Liver (tissue), 9 donors: ENCODE measurements around the gene SLC8A1. TPM values are rescaled to one million over a fixed set of nuclear protein-coding genes. Genes with fewer than 3 reads are reported as not detected.

Experiments used
- DNase-seq: peaks from one replicate; pipeline ENCODE4 v3.0.0-alpha.2; 2017; ENCODE audit warnings: low spot score
- H3K27ac ChIP-seq, 2 donors: one replicate each; pipeline ENCODE4 v1.7.0; 2013; ENCODE audit warnings: inconsistent platforms in 2 of 2, low read length in 2 of 2, control low read depth in 1 of 2, low read depth in 1 of 2, mild to moderate bottlenecking in 1 of 2
- H3K27me3 ChIP-seq, 4 donors: one replicate each; pipeline versions ENCODE4 v1.6.1 to v1.7.0; 2013; ENCODE audit warnings: low read length in 3 of 4, inconsistent platforms in 1 of 4, mild to moderate bottlenecking in 1 of 4, moderate library complexity in 1 of 4; ENCODE audit not compliant: control insufficient read depth in 4 of 4, insufficient read depth in 4 of 4
- H3K36me3 ChIP-seq, 4 donors: one replicate each; pipeline versions ENCODE4 v1.6.1 to v1.7.0; 2013; ENCODE audit warnings: low read length in 3 of 4, mild to moderate bottlenecking in 3 of 4, low read depth in 1 of 4, moderate library complexity in 1 of 4; ENCODE audit not compliant: control insufficient read depth in 4 of 4, insufficient read depth in 3 of 4
- H3K4me1 ChIP-seq, 4 donors: one replicate each; pipeline versions ENCODE4 v1.6.1 to v1.7.0; 2013; ENCODE audit warnings: low read length in 3 of 4, mild to moderate bottlenecking in 3 of 4, moderate library complexity in 1 of 4; ENCODE audit not compliant: control insufficient read depth in 4 of 4, insufficient read depth in 4 of 4
- H3K4me3 ChIP-seq, 3 donors: one replicate each; pipeline versions ENCODE4 v1.6.1 to v1.7.0; 2013; ENCODE audit warnings: low read length in 3 of 3, control low read depth in 1 of 3, low read depth in 1 of 3, mild to moderate bottlenecking in 1 of 3
- H3K9ac ChIP-seq, 2 donors: one replicate each; pipeline ENCODE4 v1.7.0; 2013; ENCODE audit warnings: low read length in 2 of 2, mild to moderate bottlenecking in 2 of 2, moderate library complexity in 2 of 2, control low read depth in 1 of 2, low read depth in 1 of 2
- H3K9me3 ChIP-seq, 4 donors: one replicate each; pipeline versions ENCODE4 v1.6.1 to v1.7.0; 2013; ENCODE audit warnings: low read length in 3 of 4; ENCODE audit not compliant: control insufficient read depth in 4 of 4
- FOXA2 ChIP-seq: IDR thresholded peaks from 2 replicates; pipeline ENCODE4 v1.6.1; 2016; ENCODE audit warnings: antibody characterized with exemption
- GABPA ChIP-seq, 2 donors: IDR thresholded peaks in 1 of 2; conservative IDR thresholded peaks in 1 of 2; 2 replicates each; pipeline ENCODE4 v1.6.1; 2016; ENCODE audit warnings: antibody characterized with exemption in 2 of 2, mild to moderate bottlenecking in 1 of 2, moderate library complexity in 1 of 2
- HNF4A ChIP-seq, 2 donors: conservative IDR thresholded peaks; 2 replicates each; pipeline ENCODE4 v1.6.1; 2016; ENCODE audit warnings: antibody characterized with exemption in 2 of 2, mild to moderate bottlenecking in 2 of 2
- HNF4G ChIP-seq: IDR thresholded peaks from 2 replicates; pipeline ENCODE4 v1.6.1; 2016; ENCODE audit warnings: antibody characterized with exemption
- JUND ChIP-seq, 2 donors: IDR thresholded peaks; 2 replicates each; pipeline ENCODE4 v1.6.1; 2016; ENCODE audit warnings: antibody characterized with exemption in 2 of 2
- NR2F2 ChIP-seq: IDR thresholded peaks from 2 replicates; pipeline ENCODE4 v1.6.1; 2016; ENCODE audit warnings: antibody characterized with exemption
- RAD21 ChIP-seq, 2 donors: IDR thresholded peaks; 2 replicates each; pipeline ENCODE4 v1.6.1; 2016; ENCODE audit warnings: antibody characterized with exemption in 2 of 2, mild to moderate bottlenecking in 2 of 2
- RXRA ChIP-seq, 2 donors: IDR thresholded peaks; 2 replicates each; pipeline ENCODE4 v1.6.1; 2017 to 2018; ENCODE audit warnings: antibody characterized with exemption in 2 of 2, mild to moderate bottlenecking in 1 of 2
- SP1 ChIP-seq: IDR thresholded peaks from 2 replicates; pipeline ENCODE4 v1.6.1; 2018; ENCODE audit warnings: antibody characterized with exemption, mild to moderate bottlenecking
- TAF1 ChIP-seq: conservative IDR thresholded peaks from 2 replicates; pipeline ENCODE4 v1.6.1; 2016; ENCODE audit warnings: antibody characterized with exemption, mild to moderate bottlenecking
- YY1 ChIP-seq: IDR thresholded peaks from 2 replicates; pipeline ENCODE4 v1.6.1; 2016; ENCODE audit warnings: antibody characterized with exemption, mild to moderate bottlenecking
- WGBS: extraction: QIAGEN DNeasy Blood & Tissue Kit; methylation state at CpG from one replicate; pipeline ENCODE4 v1.1.7; 2013; 5-methylcytosine and 5-hydroxymethylcytosine counted together
- polyA plus RNA-seq, 2 donors: library from polyadenylated mRNA; stranded (reverse) in 1 of 2; unstranded in 1 of 2; fragments of 200-250 nt in 1 of 2; fragments of >200 nt in 1 of 2; fragmentation: Nextera tagmentation in 1 of 2; extraction: Ambion mirVana in 1 of 2; gene quantifications; one replicate each; pipeline versions ENCODE4 v1.2.1 to v1.2.3, GENCODE V29; 2013 to 2015
- total RNA-seq, 2 donors: library from RNA; depleted of rRNA; stranded (reverse); fragments of >200 nt; gene quantifications; one replicate each; pipeline ENCODE4 v1.2.3, GENCODE V29; 2014
- TF ChIP-seq, protein P1 (sequence below): IDR thresholded peaks from 2 replicates; pipeline ENCODE4 v1.6.1; 2016; ENCODE audit warnings: antibody characterized with exemption
- TF ChIP-seq, protein P2 (sequence below): IDR thresholded peaks from 2 replicates; pipeline ENCODE4 v1.6.1; 2016; ENCODE audit warnings: antibody characterized with exemption
- TF ChIP-seq, protein P3 (sequence below): IDR thresholded peaks from 2 replicates; pipeline ENCODE4 v1.6.1; 2016; ENCODE audit warnings: antibody characterized with exemption, mild to moderate bottlenecking
- TF ChIP-seq, protein P4 (sequence below): IDR thresholded peaks from 2 replicates; pipeline ENCODE4 v1.6.1; 2016; ENCODE audit warnings: antibody characterized with exemption
- TF ChIP-seq, protein P5 (sequence below): fragments of 150-350 bp; IDR thresholded peaks from 2 replicates; pipeline ENCODE4 v1.5.1; 2017; ENCODE audit warnings: improper control_type of control experiment, low read depth, low read length; ENCODE audit not compliant: missing input control
- donor health status: healthy.
- donor health status: healthy.
- donor health status: healthy.
- donor health status: healthy.
- donor health status: healthy.

The SLC8A1 gene
- total and polyA plus RNA-seq, 4 donors, result 1.2 to 18.5 (median 8.2) TPM

DNA sequence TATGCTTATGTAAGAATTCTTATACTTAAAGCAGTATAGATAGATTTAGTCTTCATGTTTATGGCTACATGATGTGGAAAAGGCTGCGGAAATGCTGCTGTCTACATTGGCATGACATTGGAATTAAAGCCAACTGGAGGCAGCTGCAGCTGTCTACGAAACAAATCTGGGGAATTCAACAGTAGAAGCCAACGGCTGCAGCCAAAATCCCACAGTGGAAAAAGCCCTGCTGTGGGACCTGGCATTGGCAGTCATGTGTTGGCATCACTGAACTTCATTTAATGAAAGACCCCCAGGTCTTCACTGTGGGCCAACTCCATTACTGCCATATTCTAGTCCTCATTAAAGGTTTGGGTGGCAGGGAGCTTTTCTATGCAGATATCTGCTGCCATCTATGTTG is 223.6 kb downstream of the SLC8A1 start:
- Histone ChIP-seq H3K9me3 (no peaks in the 10 kb centered on the region), H3K36me3 (no peaks in the 10 kb centered on the region), H3K4me1 (no peaks in the 10 kb centered on the region), H3K4me3 (no peak overlapping the region), H3K9ac (no peak overlapping the region), H3K27me3 (no peaks in the 10 kb centered on the region), H3K27ac (no peak overlapping the region)
- DNase-seq, result no peak
- TF ChIP-seq FOXA2, result no peak
- TF ChIP-seq GABPA (IDR thresholded peaks at IDR 0.05 in 1 of 2, conservative IDR thresholded peaks at IDR 0.05 in 1 of 2), result no peak
- TF ChIP-seq, protein P1, sequence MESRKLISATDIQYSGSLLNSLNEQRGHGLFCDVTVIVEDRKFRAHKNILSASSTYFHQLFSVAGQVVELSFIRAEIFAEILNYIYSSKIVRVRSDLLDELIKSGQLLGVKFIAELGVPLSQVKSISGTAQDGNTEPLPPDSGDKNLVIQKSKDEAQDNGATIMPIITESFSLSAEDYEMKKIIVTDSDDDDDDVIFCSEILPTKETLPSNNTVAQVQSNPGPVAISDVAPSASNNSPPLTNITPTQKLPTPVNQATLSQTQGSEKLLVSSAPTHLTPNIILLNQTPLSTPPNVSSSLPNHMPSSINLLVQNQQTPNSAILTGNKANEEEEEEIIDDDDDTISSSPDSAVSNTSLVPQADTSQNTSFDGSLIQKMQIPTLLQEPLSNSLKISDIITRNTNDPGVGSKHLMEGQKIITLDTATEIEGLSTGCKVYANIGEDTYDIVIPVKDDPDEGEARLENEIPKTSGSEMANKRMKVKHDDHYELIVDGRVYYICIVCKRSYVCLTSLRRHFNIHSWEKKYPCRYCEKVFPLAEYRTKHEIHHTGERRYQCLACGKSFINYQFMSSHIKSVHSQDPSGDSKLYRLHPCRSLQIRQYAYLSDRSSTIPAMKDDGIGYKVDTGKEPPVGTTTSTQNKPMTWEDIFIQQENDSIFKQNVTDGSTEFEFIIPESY, result no peak
- TF ChIP-seq, protein P2, sequence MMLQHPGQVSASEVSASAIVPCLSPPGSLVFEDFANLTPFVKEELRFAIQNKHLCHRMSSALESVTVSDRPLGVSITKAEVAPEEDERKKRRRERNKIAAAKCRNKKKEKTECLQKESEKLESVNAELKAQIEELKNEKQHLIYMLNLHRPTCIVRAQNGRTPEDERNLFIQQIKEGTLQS, result no peak
- no peak for TF ChIP-seq JUND (IDR thresholded peaks at IDR 0.05)
- TF ChIP-seq NR2F2, result no peak
- TF ChIP-seq, protein P3, sequence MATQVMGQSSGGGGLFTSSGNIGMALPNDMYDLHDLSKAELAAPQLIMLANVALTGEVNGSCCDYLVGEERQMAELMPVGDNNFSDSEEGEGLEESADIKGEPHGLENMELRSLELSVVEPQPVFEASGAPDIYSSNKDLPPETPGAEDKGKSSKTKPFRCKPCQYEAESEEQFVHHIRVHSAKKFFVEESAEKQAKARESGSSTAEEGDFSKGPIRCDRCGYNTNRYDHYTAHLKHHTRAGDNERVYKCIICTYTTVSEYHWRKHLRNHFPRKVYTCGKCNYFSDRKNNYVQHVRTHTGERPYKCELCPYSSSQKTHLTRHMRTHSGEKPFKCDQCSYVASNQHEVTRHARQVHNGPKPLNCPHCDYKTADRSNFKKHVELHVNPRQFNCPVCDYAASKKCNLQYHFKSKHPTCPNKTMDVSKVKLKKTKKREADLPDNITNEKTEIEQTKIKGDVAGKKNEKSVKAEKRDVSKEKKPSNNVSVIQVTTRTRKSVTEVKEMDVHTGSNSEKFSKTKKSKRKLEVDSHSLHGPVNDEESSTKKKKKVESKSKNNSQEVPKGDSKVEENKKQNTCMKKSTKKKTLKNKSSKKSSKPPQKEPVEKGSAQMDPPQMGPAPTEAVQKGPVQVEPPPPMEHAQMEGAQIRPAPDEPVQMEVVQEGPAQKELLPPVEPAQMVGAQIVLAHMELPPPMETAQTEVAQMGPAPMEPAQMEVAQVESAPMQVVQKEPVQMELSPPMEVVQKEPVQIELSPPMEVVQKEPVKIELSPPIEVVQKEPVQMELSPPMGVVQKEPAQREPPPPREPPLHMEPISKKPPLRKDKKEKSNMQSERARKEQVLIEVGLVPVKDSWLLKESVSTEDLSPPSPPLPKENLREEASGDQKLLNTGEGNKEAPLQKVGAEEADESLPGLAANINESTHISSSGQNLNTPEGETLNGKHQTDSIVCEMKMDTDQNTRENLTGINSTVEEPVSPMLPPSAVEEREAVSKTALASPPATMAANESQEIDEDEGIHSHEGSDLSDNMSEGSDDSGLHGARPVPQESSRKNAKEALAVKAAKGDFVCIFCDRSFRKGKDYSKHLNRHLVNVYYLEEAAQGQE, result no peak
- no peak for TF ChIP-seq SP1
- TF ChIP-seq HNF4G, result no peak
- TF ChIP-seq HNF4A (conservative IDR thresholded peaks at IDR 0.05), result no peak
- TF ChIP-seq, protein P4, sequence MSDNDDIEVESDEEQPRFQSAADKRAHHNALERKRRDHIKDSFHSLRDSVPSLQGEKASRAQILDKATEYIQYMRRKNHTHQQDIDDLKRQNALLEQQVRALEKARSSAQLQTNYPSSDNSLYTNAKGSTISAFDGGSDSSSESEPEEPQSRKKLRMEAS, result no peak
- no peak for TF ChIP-seq YY1
- no peak for TF ChIP-seq RXRA (IDR thresholded peaks at IDR 0.05)
- TF ChIP-seq TAF1, result no peak
- WGBS, result 71% methylated on average over 3 of the region's 3 CpGs

DNA sequence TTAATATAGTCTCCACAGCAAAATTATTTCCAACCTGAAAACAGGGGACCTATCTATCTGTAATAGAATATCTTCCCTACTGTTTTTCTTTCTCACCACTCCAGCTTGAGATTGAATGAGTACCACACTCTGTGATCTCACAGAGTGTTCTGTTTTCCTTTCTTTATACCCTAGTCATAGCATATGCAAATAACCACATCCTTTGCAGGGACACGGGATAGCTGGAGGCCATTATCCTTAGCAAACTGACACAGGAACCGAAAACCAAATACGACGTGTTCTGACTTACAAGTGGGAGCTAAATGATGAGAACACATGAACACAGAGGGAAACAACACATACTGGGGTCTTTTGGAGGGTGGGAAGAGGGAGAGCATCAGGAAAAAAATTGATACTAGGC is 224.7 kb downstream of the SLC8A1 start:
- Histone ChIP-seq H3K36me3 (no peaks in the 10 kb centered on the region), H3K9me3 (no peaks in the 10 kb centered on the region), H3K9ac (no peak overlapping the region), H3K4me3 (no peak overlapping the region), H3K27me3 (no peaks in the 10 kb centered on the region), H3K4me1 (no peaks in the 10 kb centered on the region), H3K27ac (no peak overlapping the region)
- TF ChIP-seq HNF4G, result no peak
- TF ChIP-seq, protein P4, result no peak
- TF ChIP-seq, protein P5, sequence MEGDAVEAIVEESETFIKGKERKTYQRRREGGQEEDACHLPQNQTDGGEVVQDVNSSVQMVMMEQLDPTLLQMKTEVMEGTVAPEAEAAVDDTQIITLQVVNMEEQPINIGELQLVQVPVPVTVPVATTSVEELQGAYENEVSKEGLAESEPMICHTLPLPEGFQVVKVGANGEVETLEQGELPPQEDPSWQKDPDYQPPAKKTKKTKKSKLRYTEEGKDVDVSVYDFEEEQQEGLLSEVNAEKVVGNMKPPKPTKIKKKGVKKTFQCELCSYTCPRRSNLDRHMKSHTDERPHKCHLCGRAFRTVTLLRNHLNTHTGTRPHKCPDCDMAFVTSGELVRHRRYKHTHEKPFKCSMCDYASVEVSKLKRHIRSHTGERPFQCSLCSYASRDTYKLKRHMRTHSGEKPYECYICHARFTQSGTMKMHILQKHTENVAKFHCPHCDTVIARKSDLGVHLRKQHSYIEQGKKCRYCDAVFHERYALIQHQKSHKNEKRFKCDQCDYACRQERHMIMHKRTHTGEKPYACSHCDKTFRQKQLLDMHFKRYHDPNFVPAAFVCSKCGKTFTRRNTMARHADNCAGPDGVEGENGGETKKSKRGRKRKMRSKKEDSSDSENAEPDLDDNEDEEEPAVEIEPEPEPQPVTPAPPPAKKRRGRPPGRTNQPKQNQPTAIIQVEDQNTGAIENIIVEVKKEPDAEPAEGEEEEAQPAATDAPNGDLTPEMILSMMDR, result no peak
- TF ChIP-seq SP1, result no peak
- TF ChIP-seq HNF4A (conservative IDR thresholded peaks at IDR 0.05), result no peak
- TF ChIP-seq, protein P2, result no peak
- TF ChIP-seq JUND (IDR thresholded peaks at IDR 0.05), result no peak
- no peak for TF ChIP-seq FOXA2
- no peak for TF ChIP-seq YY1
- no peak for TF ChIP-seq RAD21 (IDR thresholded peaks at IDR 0.05)
- TF ChIP-seq RXRA (IDR thresholded peaks at IDR 0.05), result no peak
- no peak for TF ChIP-seq GABPA (IDR thresholded peaks at IDR 0.05 in 1 of 2, conservative IDR thresholded peaks at IDR 0.05 in 1 of 2)
- no peak for TF ChIP-seq NR2F2
- TF ChIP-seq, protein P1, result no peak
- no peak for DNase-seq
- WGBS, result 64% methylated on average over 4 of the region's 4 CpGs
